ENCODE results near the gene SEMA5A. TPM values are rescaled to one million over a fixed set of nuclear protein-coding genes. Genes with fewer than 3 reads are reported as not detected.

SEMA5A gene
- total RNA-seq, 1 experiment from 2014 or later, result 0.15 TPM

GRCh38 chr5:9554122-9554521 lies 8.2 kb upstream of the SEMA5A start:
- H3K27me3 ChIP-seq (ENCODE audit: control insufficient read depth, insufficient read depth, low read length), result peaks cover 2% of the 10 kb centered on the region
- CTCF ChIA-PET, result no interaction called here
- DNase-seq (ENCODE audit: low read depth, low spot score) (no peak), ATAC-seq (no peak)
- in situ Hi-C loops (cut with HindIII; ENCODE audit: low pct_unique_long_range_greater_than_20kb, low sequenced_read_pairs) (no loop called here), intact Hi-C loops (cut with micrococcal nuclease; ENCODE audit: unreplicated experiment) (no loop called here)
- no peak for TF ChIP-seq CTCF (IDR thresholded peaks at IDR 0.05)
- TF ChIP-seq TCF7L2 (IDR thresholded peaks at IDR 0.05; ENCODE audit: low read depth, low read length), result no peak
- TF ChIP-seq REST (IDR thresholded peaks at IDR 0.05; ENCODE audit: insufficient read depth in 1 of 2, low read depth in 2 of 2, low read length in 1 of 2), result no peak
- TF ChIP-seq SIN3A (IDR thresholded peaks at IDR 0.05; ENCODE audit: borderline replicate concordance, insufficient read depth, low read depth, low read length), result no peak
- no peak for TF ChIP-seq POLR2AphosphoS5 (IDR thresholded peaks at IDR 0.05; ENCODE audit: low read depth, low read length)
- no peaks in the 10 kb centered on the region for H3K36me3 ChIP-seq (ENCODE audit: control insufficient read depth, insufficient read depth, low read length)
- POLR2A ChIA-PET, result no interaction called here
- no TSS peak for BruUV-seq (replicated peaks)
- H3K4me1 ChIP-seq (ENCODE audit: control insufficient read depth, insufficient read depth, low read length), result no peaks in the 10 kb centered on the region
- H3K27ac ChIP-seq (ENCODE audit: low read length), result no peak overlapping the region
- H3K4me3 ChIP-seq (ENCODE audit: low read depth in 2 of 2, low read length in 2 of 2), result no peak overlapping the region
- no peaks in the 10 kb centered on the region for H3K9me3 ChIP-seq (ENCODE audit: control insufficient read depth, insufficient read depth, low read depth, low read length)

- H3K27me3 ChIP-seq (ENCODE audit: control insufficient read depth, insufficient read depth, low read length), result peaks cover 2% of the 10 kb centered on the region; the same call in 1 of the 2 replicates
- no peak for ATAC-seq
- DNase-seq (ENCODE audit: low read depth, low spot score), result no peak
- H3K36me3 ChIP-seq (ENCODE audit: control insufficient read depth, insufficient read depth, low read length), result no peaks in the 10 kb centered on the region
- H3K4me3 ChIP-seq (ENCODE audit: low read depth in 2 of 2, low read length in 2 of 2), result no peak overlapping the region
- POLR2A ChIA-PET, result no interaction called here
- intact Hi-C loops (cut with micrococcal nuclease; ENCODE audit: unreplicated experiment) (no loop called here), in situ Hi-C loops (cut with HindIII; ENCODE audit: low pct_unique_long_range_greater_than_20kb, low sequenced_read_pairs) (no loop called here)
- H3K9me3 ChIP-seq (ENCODE audit: control insufficient read depth, insufficient read depth, low read depth, low read length), result no peaks in the 10 kb centered on the region
- H3K4me1 ChIP-seq (ENCODE audit: control insufficient read depth, insufficient read depth, low read length), result no peaks in the 10 kb centered on the region
- TF ChIP-seq SIN3A (IDR thresholded peaks at IDR 0.05; ENCODE audit: borderline replicate concordance, insufficient read depth, low read depth, low read length) (no peak), TCF7L2 (IDR thresholded peaks at IDR 0.05; ENCODE audit: low read depth, low read length) (no peak), REST (IDR thresholded peaks at IDR 0.05; ENCODE audit: insufficient read depth in 1 of 2, low read depth in 2 of 2, low read length in 1 of 2) (no peak), POLR2AphosphoS5 (IDR thresholded peaks at IDR 0.05; ENCODE audit: low read depth, low read length) (no peak), CTCF (IDR thresholded peaks at IDR 0.05) (no peak)
- BruUV-seq (replicated peaks), result no TSS peak
- CTCF ChIA-PET, result no interaction called here
- no peak overlapping the region for H3K27ac ChIP-seq (ENCODE audit: low read length)
These were observed 7.7 kb upstream of the SEMA5A start for GRCh38 chr5:9553561-9553960.
